Measurements from ENCODE around the gene EPHA2.

The EPHA2 gene

GRCh38 chr1:16149702-16150488 lies 6.0 kb downstream of the EPHA2 start:
- DNase-seq (ENCODE audit: low spot score), result no peak

GRCh38 chr1:16149146-16149545 lies 6.7 kb downstream of the EPHA2 start:
- DNase-seq (ENCODE audit: low spot score), result no peak

- no peak for DNase-seq (ENCODE audit: low spot score)
Measured at GRCh38 chr1:16148329-16149092, 7.4 kb downstream of the EPHA2 start.

- no peak for DNase-seq (ENCODE audit: low spot score)
Measured at GRCh38 chr1:16147156-16147926, 8.5 kb downstream of the EPHA2 start.

GRCh38 chr1:16146279-16147155 lies 9.4 kb downstream of the EPHA2 start:
- DNase-seq (ENCODE audit: low spot score), result no peak

GRCh38 chr1:16145662-16146278 lies 10.1 kb downstream of the EPHA2 start:
- no peak for DNase-seq (ENCODE audit: low spot score)

GRCh38 chr1:16145030-16145661 lies 10.7 kb downstream of the EPHA2 start:
- no peak for DNase-seq (ENCODE audit: low spot score)

GRCh38 chr1:16144325-16145029 lies 11.4 kb downstream of the EPHA2 start:
- DNase-seq (ENCODE audit: low spot score), result no peak

GRCh38 chr1:16143566-16144324 lies 12.1 kb downstream of the EPHA2 start:
- DNase-seq (ENCODE audit: low spot score), result no peak

GRCh38 chr1:16143005-16143565 lies 12.8 kb downstream of the EPHA2 start:
- no peak for DNase-seq (ENCODE audit: low spot score)

- DNase-seq (ENCODE audit: low spot score), result no peak
Measured at GRCh38 chr1:16142383-16142995, 13.4 kb downstream of the EPHA2 start.

GRCh38 chr1:16141573-16142336 lies 14.1 kb downstream of the EPHA2 start:
- no peak for DNase-seq (ENCODE audit: low spot score)

GRCh38 chr1:16140068-16140596 lies 15.7 kb downstream of the EPHA2 start:
- DNase-seq (ENCODE audit: low spot score), result no peak

GRCh38 chr1:16139473-16139962 lies 16.4 kb downstream of the EPHA2 start:
- DNase-seq (ENCODE audit: low spot score), result no peak

- no peak for DNase-seq (ENCODE audit: low spot score)
Measured at GRCh38 chr1:16138772-16139221, 17.1 kb downstream of the EPHA2 start.

- DNase-seq (ENCODE audit: low spot score), result no peak
Measured at GRCh38 chr1:16137890-16138467, 17.9 kb downstream of the EPHA2 start.

Measured in SK-N-DZ (cell line).